Uterus (tissue), 4 donors: ENCODE results near the gene HDAC4. TPM values are rescaled to one million over a fixed set of nuclear protein-coding genes. Genes with fewer than 3 reads are reported as not detected.
A peak's percentile ranks its signal among the peaks of the same experiment; 100 is the strongest.

Experiments
- DNase-seq, 2 donors: peaks; one replicate each; pipeline ENCODE4 v3.0.0-alpha.2; 2019 to 2020
- H3K27ac ChIP-seq, 2 donors: fragments of 200-600 bp; sonication (generic); 1 replicate in 1 of 2; 2 replicates in 1 of 2; pipeline ENCODE4 v1.5.1; 2016 to 2018
- H3K27me3 ChIP-seq, 2 donors: fragments of 200-600 bp; sonication (generic); one replicate each; pipeline ENCODE4 v1.5.1; 2018 to 2019; ENCODE audit warnings: control low read depth in 1 of 2
- H3K36me3 ChIP-seq, 2 donors: fragments of 200-600 bp; sonication (generic); one replicate each; pipeline ENCODE4 v1.5.1; 2019; ENCODE audit warnings: control low read depth in 1 of 2
- H3K4me1 ChIP-seq, 2 donors: fragments of 200-600 bp; sonication (generic); one replicate each; pipeline ENCODE4 v1.5.1; 2018 to 2019; ENCODE audit warnings: control low read depth in 1 of 2
- H3K4me3 ChIP-seq, 2 donors: fragments of 200-600 bp; sonication (generic); 1 replicate in 1 of 2; 2 replicates in 1 of 2; pipeline ENCODE4 v1.5.1; 2018 to 2019; ENCODE audit warnings: mild to moderate bottlenecking in 1 of 2
- H3K9me3 ChIP-seq, 2 donors: fragments of 200-600 bp; sonication (generic); one replicate each; pipeline ENCODE4 v1.5.1; 2019; ENCODE audit warnings: control low read depth in 1 of 2
- CTCF ChIP-seq, 4 experiments: fragments of 200-600 bp in 2 of 4; fragments of 450-650 bp in 2 of 4; sonication (generic) in 2 of 4; IDR thresholded peaks; one replicate each; pipeline ENCODE4 v1.5.1; 2016 to 2019; ENCODE audit warnings: antibody characterized with exemption in 4 of 4, mild to moderate bottlenecking in 2 of 4, moderate library complexity in 1 of 4
- POLR2A ChIP-seq, 2 donors: fragments of 450-650 bp; IDR thresholded peaks; one replicate each; pipeline ENCODE4 v1.6.1; 2016; ENCODE audit warnings: antibody characterized with exemption in 2 of 2, mild to moderate bottlenecking in 1 of 2, moderate library complexity in 1 of 2
- intact Hi-C: fragments of 100-400 bp; cut with DNase I; formaldehyde crosslinking; loops from one replicate; pipeline ENCODE4 v1.15.1; 2023; ENCODE audit warnings: low total_unique reads
- total RNA-seq, 4 donors: library from RNA; depleted of rRNA in 3 of 4; stranded (reverse); fragments of >200 nt in 3 of 4; gene quantifications; one replicate each; pipeline versions ENCODE4 v1.1.0 to v1.2.4, GENCODE V29; 2014 to 2023
- donor health status: DM: yes; HTN: yes; CAD: no.

The HDAC4 gene
- total RNA-seq, 4 donors from 2014 or later: 42.1 to 91.5 (median 73.4) TPM

DNA sequence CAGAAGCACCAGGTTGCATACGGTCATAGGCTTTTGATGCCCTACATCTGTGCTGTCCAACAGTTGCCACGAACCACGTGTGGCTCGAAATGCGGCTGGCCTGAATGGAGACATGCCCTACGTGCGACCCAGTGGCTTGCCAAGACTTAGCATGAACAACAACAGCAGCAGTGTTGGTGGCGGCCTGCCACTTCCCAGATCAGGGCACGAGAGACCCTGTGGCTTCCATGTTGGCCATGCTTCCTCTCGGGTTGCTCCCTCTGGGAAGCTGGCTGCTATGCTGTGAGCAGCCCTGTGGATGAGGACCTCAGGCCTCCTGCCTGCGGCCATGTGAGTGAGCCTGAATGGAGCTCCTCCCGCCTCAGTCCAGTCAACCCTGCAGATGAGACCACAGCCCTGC, 212.3 kb downstream of the HDAC4 start:
- no peaks in the 10 kb centered on the region for H3K4me1 ChIP-seq
- H3K27ac ChIP-seq: no peak overlapping the region
- H3K27me3 ChIP-seq: no peaks in the 10 kb centered on the region
- intact Hi-C loops: no loop called here
- TF ChIP-seq POLR2A (IDR thresholded peaks at IDR 0.05) (no peak), CTCF (IDR thresholded peaks at IDR 0.05) (no peak)
- no peaks in the 10 kb centered on the region for H3K36me3 ChIP-seq
- no peaks in the 10 kb centered on the region for H3K9me3 ChIP-seq
- DNase-seq: peak in 1 of 2 donors; percentile 8
- no peak overlapping the region for H3K4me3 ChIP-seq

- H3K36me3 ChIP-seq: no peaks in the 10 kb centered on the region
- no peak overlapping the region for H3K27ac ChIP-seq
- H3K4me1 ChIP-seq: no peaks in the 10 kb centered on the region
- intact Hi-C loops: no loop called here
- no peaks in the 10 kb centered on the region for H3K9me3 ChIP-seq
- H3K4me3 ChIP-seq: no peak overlapping the region
- TF ChIP-seq CTCF (IDR thresholded peaks at IDR 0.05): no peak
- no peak for TF ChIP-seq POLR2A (IDR thresholded peaks at IDR 0.05)
- peak in 1 of 2 donors; percentile 10 for DNase-seq
- H3K27me3 ChIP-seq: no peaks in the 10 kb centered on the region
Observed at GRCh38 chr2:239187464-239188253, 213.2 kb downstream of the HDAC4 start.

DNA sequence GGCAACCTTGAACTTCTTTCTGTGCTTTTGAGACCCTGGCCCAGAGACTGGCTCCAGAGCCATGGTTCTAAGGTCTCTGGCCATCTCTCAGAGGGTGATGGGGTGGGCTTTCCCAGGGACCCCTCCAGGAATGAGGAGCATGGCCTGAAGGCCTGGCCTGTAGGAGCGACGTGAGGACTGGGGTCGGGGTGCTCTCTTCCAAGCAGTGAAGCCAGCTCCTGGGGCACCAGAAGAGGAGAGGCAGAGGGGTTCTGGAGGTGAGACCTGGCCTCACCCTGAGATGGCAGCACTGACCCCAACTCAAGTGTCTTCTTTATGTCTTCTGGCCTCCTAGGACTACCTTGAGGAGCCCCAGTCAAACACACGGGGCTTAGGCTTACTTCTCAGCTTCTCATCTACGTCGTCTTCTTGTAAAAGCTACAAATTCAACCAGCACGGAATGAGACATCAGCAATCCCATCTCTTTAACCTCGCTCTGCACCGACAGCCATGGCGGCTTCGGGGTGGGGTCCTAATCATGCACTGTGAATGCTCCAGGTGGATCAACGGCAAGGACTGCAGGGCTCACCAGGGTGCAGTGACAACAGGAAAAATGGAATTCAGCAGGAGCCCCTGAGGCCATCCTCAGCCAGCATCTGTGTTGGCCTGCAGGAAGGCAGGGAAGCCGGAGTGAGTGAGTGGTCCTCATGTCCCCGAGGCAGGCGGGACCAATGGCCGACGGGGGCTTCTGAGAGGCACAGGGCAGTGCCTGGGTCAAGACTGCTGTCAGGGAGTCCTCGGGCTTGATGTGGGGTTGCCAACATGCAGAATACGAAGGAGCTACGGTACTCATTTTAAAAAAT, 214.1 kb downstream of the HDAC4 start:
- Histone ChIP-seq H3K9me3 (no peaks in the 10 kb centered on the region), H3K36me3 (no peaks in the 10 kb centered on the region), H3K27ac (no peak overlapping the region), H3K27me3 (no peaks in the 10 kb centered on the region), H3K4me3 (no peak overlapping the region), H3K4me1 (no peaks in the 10 kb centered on the region)
- intact Hi-C loops: no loop called here
- TF ChIP-seq CTCF (IDR thresholded peaks at IDR 0.05) (no peak), POLR2A (IDR thresholded peaks at IDR 0.05) (no peak)
- peak in 1 of 2 donors; percentile 6 for DNase-seq

- no peak overlapping the region for H3K4me3 ChIP-seq
- TF ChIP-seq CTCF (IDR thresholded peaks at IDR 0.05): no peak
- TF ChIP-seq POLR2A (IDR thresholded peaks at IDR 0.05): no peak
- DNase-seq: peak in 1 of 2 donors; percentile 8
- no peaks in the 10 kb centered on the region for H3K9me3 ChIP-seq
- no peaks in the 10 kb centered on the region for H3K36me3 ChIP-seq
- intact Hi-C loops: no loop called here
- H3K27ac ChIP-seq: no peak overlapping the region
- no peaks in the 10 kb centered on the region for H3K4me1 ChIP-seq
- H3K27me3 ChIP-seq: no peaks in the 10 kb centered on the region
Observed at GRCh38 chr2:239184968-239185903, 215.6 kb downstream of the HDAC4 start.
